Medulla oblongata (tissue), 1 donor: Measurements from ENCODE around the gene C1orf159.
A peak's percentile ranks its signal among the peaks of the same experiment; 100 is the strongest.

Experiments used
- DNase-seq: peaks from one replicate; pipeline ENCODE4 v3.0.0-alpha.2; 2015; ENCODE audit errors: extremely low spot score

C1orf159 gene

GRCh38 chr1:1038694-1039093, 77.2 kb downstream of the C1orf159 start:
- DNase-seq: peak; percentile 56

DNA sequence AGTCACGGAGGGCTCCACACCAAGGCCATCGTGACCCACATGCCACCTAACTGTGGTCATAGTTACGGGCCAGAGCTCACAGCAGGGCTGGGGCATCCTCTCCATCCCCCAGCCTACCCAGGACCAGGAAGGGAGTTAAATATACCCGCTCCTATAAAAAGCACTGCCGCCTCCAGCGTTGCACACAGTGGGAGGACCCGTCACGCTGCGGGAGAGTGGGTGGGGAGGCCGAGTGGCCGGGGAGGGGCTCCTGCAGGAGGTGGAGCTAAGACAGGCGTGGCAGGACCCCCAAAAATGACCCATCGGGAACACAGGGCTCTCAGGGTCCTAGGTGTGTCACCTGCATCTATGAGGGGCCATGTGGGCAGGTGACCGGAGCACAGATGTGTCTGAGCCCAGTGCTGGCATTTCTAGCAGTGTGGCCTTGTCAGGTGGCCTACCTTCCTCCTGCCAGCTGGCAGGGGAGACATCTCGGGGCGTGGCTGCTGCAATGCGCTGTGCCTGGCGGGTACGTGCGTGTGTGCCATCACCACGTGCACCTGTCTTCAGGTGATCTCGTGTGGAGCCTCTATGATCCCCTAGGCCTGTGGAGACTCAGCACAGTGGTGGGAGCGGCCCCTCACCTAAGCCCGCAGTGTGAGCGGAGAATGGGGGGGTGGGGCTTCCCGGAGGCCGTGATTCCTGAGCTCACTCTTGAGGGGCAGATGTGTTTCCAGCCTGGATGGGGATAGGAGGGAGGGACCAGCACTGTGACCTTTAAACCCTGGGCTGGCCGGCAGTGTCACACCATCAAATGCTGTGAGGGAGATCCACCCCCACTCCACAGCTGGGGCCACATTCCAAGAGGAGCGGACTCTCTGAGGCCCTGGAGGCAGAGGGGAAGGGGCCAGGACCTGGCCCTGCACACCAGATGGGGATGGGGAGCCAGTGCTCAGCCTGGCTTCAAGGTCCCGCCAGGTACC, 78.2 kb downstream of the C1orf159 start:
- DNase-seq: no peak

DNA sequence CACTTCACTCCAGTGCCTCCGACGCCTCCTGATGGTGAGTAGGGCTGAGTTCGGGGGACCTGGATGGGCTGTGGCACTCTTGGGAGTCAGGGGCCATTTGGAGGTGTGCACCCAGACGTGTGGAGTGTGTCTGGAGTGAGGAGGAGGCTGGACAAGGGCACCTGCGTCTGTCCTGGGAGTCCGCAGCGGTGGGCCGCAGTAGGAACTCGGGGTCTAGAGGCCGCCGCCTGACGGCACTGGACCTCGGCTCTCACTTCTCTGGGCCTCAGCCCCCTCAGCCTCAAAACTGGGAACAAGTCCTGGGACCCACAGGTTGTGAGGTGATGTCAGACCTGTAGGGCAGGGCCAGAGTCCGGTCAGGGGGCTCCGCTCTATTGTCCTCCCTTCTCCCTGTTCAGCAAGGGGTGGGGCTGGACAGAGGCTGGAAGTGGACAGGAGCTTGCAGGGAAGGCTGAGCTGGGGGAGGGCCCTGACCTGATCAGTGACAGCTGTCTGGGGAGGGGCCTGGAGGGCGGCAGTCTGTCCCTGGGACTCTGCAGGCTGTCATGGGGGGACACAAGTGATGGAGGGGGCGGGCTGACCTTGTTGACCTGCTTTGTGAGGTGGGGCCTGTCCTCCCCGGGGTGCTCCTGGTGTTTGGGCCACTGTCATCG, 80.5 kb downstream of the C1orf159 start:
- no peak for DNase-seq

GRCh38 chr1:1034439-1034781, 81.5 kb downstream of the C1orf159 start:
- DNase-seq: no peak

- DNase-seq: no peak
Observed at GRCh38 chr1:1033731-1034438, 82.0 kb downstream of the C1orf159 start.

DNA sequence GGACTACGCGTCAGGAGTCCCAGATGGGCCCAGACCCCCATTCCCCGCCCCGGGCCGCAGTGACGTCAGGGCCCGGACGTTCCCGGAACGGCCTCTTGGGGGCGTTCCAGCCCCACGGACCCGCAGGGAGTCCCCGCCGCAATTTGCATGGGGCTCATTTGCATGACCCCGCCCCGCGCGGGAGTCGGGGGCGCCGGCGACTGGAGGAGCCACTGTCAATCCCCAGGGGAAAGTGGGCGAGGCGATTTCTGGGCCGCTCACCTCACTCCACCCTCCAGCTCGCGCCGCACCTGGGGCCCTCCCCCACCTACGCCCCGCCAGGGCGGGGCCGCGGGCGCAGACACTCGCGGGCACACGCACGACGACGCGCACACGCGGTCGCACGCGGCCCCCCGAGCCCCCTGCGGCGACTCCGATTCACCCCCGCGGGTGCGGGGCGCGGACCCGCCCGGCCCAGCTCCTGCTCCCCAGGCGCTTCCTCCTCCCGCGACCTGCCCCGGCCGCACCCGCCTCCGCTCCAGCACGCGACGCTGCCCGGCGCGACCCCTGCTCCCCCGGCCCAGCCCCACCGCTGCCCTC, 82.8 kb downstream of the C1orf159 start:
- peak; percentile 84 for DNase-seq

DNA sequence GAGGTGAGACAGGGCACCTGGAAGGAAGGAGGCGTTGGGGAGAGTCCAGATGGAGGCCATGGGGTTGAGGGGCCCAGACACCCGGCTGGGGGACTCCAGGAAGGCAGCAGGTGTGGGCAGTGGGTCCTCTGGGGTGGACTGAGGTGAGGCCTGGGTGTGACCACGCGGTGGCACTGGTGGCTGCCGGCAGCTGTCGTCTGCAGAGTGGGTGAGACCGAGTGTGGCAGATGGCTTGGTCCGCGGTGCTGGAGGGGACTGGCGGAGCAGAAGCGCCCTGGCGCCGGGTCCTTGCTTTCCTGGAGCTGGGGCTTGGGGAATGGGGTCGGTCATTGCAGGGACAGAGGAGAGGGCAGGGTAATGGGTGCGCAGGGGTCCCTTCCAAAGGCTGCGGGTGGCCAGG, 83.5 kb downstream of the C1orf159 start:
- no peak for DNase-seq
